Right lobe of liver (tissue), 4 donors: ENCODE measurements around the gene GPR89B.

Source experiments
- CTCF ChIP-seq, 4 donors: fragments of 200-600 bp in 3 of 4; fragments of 450-650 bp in 1 of 4; IDR thresholded peaks; one replicate each; pipeline versions ENCODE4 v1.5.1 to v1.8.0; 2016 to 2022; ENCODE audit warnings: antibody characterized with exemption in 4 of 4, mild to moderate bottlenecking in 2 of 4
- POLR2A ChIP-seq: fragments of 450-650 bp; IDR thresholded peaks from one replicate; pipeline ENCODE4 v1.6.1; 2017; ENCODE audit warnings: antibody characterized with exemption, mild to moderate bottlenecking
- donor health status: DM: no; HTN: no; CAD: no.
- donor health status: DM: no; HTN: no; CAD: no.
- donor health status: DM: no; HTN: yes; CAD: no.

- TF ChIP-seq POLR2A (no peak), CTCF (IDR thresholded peaks at IDR 0.05) (no peak)
These were observed 25.9 kb upstream of the GPR89B start, which contains the start of gene GJA8 for GRCh38 chr1:147902253-147902845.
